ENCODE results near the gene FAM200C.

Gene FAM200C

GRCh38 chr5:160432196-160432595 is 32.3 kb upstream of the FAM200C start:
- TF ChIP-seq PATZ1 (CRISPR knock-in tag; IDR thresholded peaks at IDR 0.05; ENCODE audit: borderline replicate concordance) (no peak), POU6F1 (CRISPR knock-in tag; IDR thresholded peaks at IDR 0.05; ENCODE audit: borderline replicate concordance, low read depth) (no peak), ARNTL (CRISPR knock-in tag; IDR thresholded peaks at IDR 0.05; ENCODE audit: borderline replicate concordance, low read depth) (no peak), ZNF565 (CRISPR knock-in tag; conservative IDR thresholded peaks at IDR 0.05; ENCODE audit: low read depth) (no peak), ZNF70 (CRISPR knock-in tag; IDR thresholded peaks at IDR 0.05) (no peak)
- no peak for ATAC-seq

GRCh38 chr5:160427607-160428006 is 27.8 kb upstream of the FAM200C start:
- TF ChIP-seq ZFP30 (CRISPR knock-in tag; IDR thresholded peaks at IDR 0.05), result no peak
- TF ChIP-seq TCF4 (CRISPR knock-in tag; IDR thresholded peaks at IDR 0.05; ENCODE audit: borderline replicate concordance), result no peak
- TF ChIP-seq PPARA (CRISPR knock-in tag; IDR thresholded peaks at IDR 0.05; ENCODE audit: borderline replicate concordance), result no peak
- TF ChIP-seq TSHZ2 (CRISPR knock-in tag; IDR thresholded peaks at IDR 0.05), result no peak
- no peak for TF ChIP-seq BACH2 (CRISPR knock-in tag; IDR thresholded peaks at IDR 0.05; ENCODE audit: borderline replicate concordance)
- ATAC-seq, result no peak

GRCh38 chr5:160423099-160423498 is 23.2 kb upstream of the FAM200C start:
- TF ChIP-seq ZNF8 (CRISPR knock-in tag; IDR thresholded peaks at IDR 0.05) (no peak), OSR1 (CRISPR knock-in tag; IDR thresholded peaks at IDR 0.05) (no peak), ISL1 (CRISPR knock-in tag; IDR thresholded peaks at IDR 0.05) (no peak), ESRRG (CRISPR knock-in tag; IDR thresholded peaks at IDR 0.05) (no peak), TOX (CRISPR knock-in tag; IDR thresholded peaks at IDR 0.05; ENCODE audit: borderline replicate concordance) (no peak), ZC3H10 (CRISPR knock-in tag; IDR thresholded peaks at IDR 0.05) (no peak), CSRNP3 (CRISPR knock-in tag; IDR thresholded peaks at IDR 0.05) (no peak), CREB5 (CRISPR knock-in tag; IDR thresholded peaks at IDR 0.05; ENCODE audit: low read depth) (no peak)
- ATAC-seq, result no peak

- TF ChIP-seq GLIS3 (CRISPR knock-in tag; IDR thresholded peaks at IDR 0.05), result no peak
- TF ChIP-seq ZFP3 (CRISPR knock-in tag; IDR thresholded peaks at IDR 0.05), result no peak
- TF ChIP-seq ZNF8 (CRISPR knock-in tag; IDR thresholded peaks at IDR 0.05), result no peak
- no peak for TF ChIP-seq CREB5 (CRISPR knock-in tag; IDR thresholded peaks at IDR 0.05; ENCODE audit: low read depth)
- no peak for TF ChIP-seq OSR1 (CRISPR knock-in tag; IDR thresholded peaks at IDR 0.05)
- no peak for TF ChIP-seq ZC3H10 (CRISPR knock-in tag; IDR thresholded peaks at IDR 0.05)
- no peak for TF ChIP-seq ISL1 (CRISPR knock-in tag; IDR thresholded peaks at IDR 0.05)
- no peak for TF ChIP-seq RARB (CRISPR knock-in tag; IDR thresholded peaks at IDR 0.05)
- no peak for TF ChIP-seq BACH2 (CRISPR knock-in tag; IDR thresholded peaks at IDR 0.05; ENCODE audit: borderline replicate concordance)
- no peak for TF ChIP-seq ZNF70 (CRISPR knock-in tag; IDR thresholded peaks at IDR 0.05)
- no peak for TF ChIP-seq ZNF565 (CRISPR knock-in tag; conservative IDR thresholded peaks at IDR 0.05; ENCODE audit: low read depth)
- TF ChIP-seq TCF4 (CRISPR knock-in tag; IDR thresholded peaks at IDR 0.05; ENCODE audit: borderline replicate concordance), result no peak
- no peak for TF ChIP-seq CSDC2 (CRISPR knock-in tag; IDR thresholded peaks at IDR 0.05)
- TF ChIP-seq ARNTL (CRISPR knock-in tag; IDR thresholded peaks at IDR 0.05; ENCODE audit: borderline replicate concordance, low read depth), result no peak
- TF ChIP-seq POU6F1 (CRISPR knock-in tag; IDR thresholded peaks at IDR 0.05; ENCODE audit: borderline replicate concordance, low read depth), result no peak
- peak; percentile 92 for ATAC-seq
These were observed 21.9 kb upstream of the FAM200C start, which contains the start of gene PTTG1 for GRCh38 chr5:160421625-160422258. Gene PTTG1, plus strand, starts transcription at chr5:160421855. Its CDS starts 458 bp downstream, at chr5:160422313.
